Nephron progenitor cell (in vitro differentiated cells): ENCODE data around the gene FBXO31.

ENCODE experiments used
- DNase-seq: peaks from one replicate; pipeline ENCODE4 v3.0.0; 2021
- H3K27ac Mint-ChIP-seq: 2 replicates; pipeline ENCODE4 v1.8.0; 2021; ENCODE audit warnings: mild to moderate bottlenecking, moderate library complexity, mixed read lengths
- H3K27me3 Mint-ChIP-seq: 2 replicates; pipeline ENCODE4 v1.8.0; 2021; ENCODE audit warnings: mild to moderate bottlenecking, low read depth, mixed read lengths; ENCODE audit not compliant: poor library complexity
- H3K36me3 Mint-ChIP-seq: 2 replicates; pipeline ENCODE4 v1.8.0; 2021; ENCODE audit warnings: low read depth, mixed read lengths
- H3K4me1 Mint-ChIP-seq: 2 replicates; pipeline ENCODE4 v1.8.0; 2021; ENCODE audit warnings: mixed read lengths
- H3K4me3 Mint-ChIP-seq: 2 replicates; pipeline ENCODE4 v1.8.0; 2021; ENCODE audit warnings: mild to moderate bottlenecking, moderate library complexity, mixed read lengths
- H3K9me3 Mint-ChIP-seq: 2 replicates; pipeline ENCODE4 v1.8.0; 2021; ENCODE audit warnings: mild to moderate bottlenecking, moderate library complexity, mixed read lengths
- TF ChIP-seq, protein P1 (sequence below): fragments of 200-600 bp; sonication (generic); IDR thresholded peaks from 2 replicates; pipeline ENCODE4 v1.5.0; 2021; ENCODE audit warnings: antibody characterized with exemption

FBXO31 gene

GRCh38 chr16:87303962-87304521, 79.5 kb downstream of the FBXO31 start:
- H3K4me3 Mint-ChIP-seq: no peak overlapping the region
- H3K27me3 Mint-ChIP-seq: no peaks in the 10 kb centered on the region
- peaks cover 11% of the 10 kb centered on the region for H3K9me3 Mint-ChIP-seq
- DNase-seq: no peak
- peaks cover 17% of the 10 kb centered on the region for H3K4me1 Mint-ChIP-seq
- TF ChIP-seq, protein P1, sequence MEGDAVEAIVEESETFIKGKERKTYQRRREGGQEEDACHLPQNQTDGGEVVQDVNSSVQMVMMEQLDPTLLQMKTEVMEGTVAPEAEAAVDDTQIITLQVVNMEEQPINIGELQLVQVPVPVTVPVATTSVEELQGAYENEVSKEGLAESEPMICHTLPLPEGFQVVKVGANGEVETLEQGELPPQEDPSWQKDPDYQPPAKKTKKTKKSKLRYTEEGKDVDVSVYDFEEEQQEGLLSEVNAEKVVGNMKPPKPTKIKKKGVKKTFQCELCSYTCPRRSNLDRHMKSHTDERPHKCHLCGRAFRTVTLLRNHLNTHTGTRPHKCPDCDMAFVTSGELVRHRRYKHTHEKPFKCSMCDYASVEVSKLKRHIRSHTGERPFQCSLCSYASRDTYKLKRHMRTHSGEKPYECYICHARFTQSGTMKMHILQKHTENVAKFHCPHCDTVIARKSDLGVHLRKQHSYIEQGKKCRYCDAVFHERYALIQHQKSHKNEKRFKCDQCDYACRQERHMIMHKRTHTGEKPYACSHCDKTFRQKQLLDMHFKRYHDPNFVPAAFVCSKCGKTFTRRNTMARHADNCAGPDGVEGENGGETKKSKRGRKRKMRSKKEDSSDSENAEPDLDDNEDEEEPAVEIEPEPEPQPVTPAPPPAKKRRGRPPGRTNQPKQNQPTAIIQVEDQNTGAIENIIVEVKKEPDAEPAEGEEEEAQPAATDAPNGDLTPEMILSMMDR: no peak
- no peak overlapping the region for H3K27ac Mint-ChIP-seq
- peaks cover 12% of the 10 kb centered on the region for H3K36me3 Mint-ChIP-seq

DNA sequence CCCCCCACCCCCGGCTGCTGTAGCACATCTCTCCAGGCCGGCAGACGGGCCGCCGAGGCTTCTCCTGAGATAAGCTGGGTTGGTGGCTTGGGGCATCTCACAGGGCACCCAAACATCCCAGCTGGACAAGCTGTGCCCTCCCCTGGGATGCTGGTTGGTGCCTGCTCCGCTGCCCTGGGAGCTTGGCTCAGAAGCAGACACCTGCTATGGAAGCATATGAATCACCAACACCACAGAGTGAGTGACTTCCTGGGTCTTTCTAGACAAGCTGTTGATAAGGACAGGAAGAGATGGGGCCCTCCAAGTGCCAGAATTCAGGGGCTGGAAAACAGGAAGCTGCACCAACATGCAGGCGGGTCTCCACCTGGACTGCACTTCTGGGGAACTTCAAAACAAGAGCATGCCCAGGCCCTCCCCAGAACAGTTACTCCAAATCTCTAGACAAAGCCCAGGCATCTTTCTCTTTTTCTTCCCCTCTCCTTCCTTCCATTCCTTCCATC, 80.1 kb downstream of the FBXO31 start:
- Mint-ChIP-seq H3K27ac (no peak overlapping the region), H3K36me3 (peaks cover 6% of the 10 kb centered on the region), H3K9me3 (peaks cover 6% of the 10 kb centered on the region), H3K4me3 (no peak overlapping the region), H3K27me3 (no peaks in the 10 kb centered on the region), H3K4me1 (peaks cover 20% of the 10 kb centered on the region)
- TF ChIP-seq, protein P1: no peak
- DNase-seq: no peak

DNA sequence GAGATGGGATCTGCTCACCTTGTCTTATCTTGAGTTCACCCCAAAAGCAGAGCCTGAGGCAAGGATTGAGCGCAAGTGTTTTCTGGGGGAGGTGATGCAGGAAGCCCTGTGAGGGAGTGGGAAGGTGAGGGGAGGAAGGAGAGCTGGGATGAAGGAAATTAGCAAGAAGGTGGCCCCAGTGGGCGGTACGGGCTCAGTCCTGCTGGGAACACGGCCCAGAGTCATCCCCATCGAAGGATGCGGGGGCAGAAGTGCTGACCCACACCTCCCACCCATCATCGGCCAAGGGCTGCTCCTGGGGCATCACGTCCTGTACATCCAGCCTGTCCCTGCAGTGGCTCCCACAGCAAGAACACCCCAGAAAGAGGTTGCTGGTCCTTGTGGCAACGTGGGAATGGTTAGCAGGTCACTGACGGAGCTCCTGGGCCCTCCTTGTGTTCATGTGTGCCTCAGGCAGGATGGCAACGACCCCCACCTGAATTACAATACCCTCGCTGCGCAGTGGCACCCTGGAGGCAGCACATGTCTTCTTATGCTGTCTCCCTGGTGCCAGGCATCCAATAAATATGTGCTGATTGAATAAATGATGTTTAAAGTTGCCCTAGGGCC, 84.6 kb downstream of the FBXO31 start:
- Mint-ChIP-seq H3K9me3 (no peaks in the 10 kb centered on the region), H3K36me3 (peaks cover 9% of the 10 kb centered on the region), H3K27ac (no peak overlapping the region), H3K27me3 (peaks cover 4% of the 10 kb centered on the region), H3K4me3 (no peak overlapping the region), H3K4me1 (peaks cover 28% of the 10 kb centered on the region)
- TF ChIP-seq, protein P1: no peak
- no peak for DNase-seq

DNA sequence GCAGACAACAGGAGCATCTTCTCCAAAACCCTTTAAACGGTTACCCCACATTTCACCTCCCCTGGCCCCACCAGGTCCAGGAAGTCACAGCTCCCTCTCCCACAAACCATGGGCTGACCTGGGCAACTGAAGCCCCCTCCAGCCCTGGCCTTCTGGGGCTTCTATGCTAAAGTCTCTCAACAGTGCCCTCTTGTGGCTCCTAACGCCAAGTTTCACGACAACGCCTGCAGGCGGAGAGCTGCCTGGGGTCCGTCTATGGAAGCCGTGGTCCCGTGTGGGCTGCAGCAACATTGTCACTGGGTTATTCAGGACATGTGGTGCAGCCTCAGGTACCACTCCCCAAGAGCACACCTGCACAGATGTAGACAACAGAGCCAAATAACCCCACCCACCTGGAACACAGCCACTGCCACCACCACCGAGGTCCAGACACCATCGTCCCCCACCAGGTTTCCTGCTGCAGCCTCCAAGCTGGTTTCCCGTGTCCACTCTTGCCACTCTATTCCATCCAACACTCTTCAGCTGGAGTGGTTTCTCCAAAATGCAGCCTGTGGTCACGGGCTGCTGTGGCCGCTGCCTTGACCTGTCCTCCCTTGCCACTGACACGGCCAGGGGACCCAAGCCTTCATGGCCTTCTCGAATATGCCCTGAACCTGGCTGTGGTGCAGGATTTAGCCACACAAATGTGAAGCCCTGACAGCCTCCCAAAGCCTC, 85.5 kb downstream of the FBXO31 start:
- H3K4me3 Mint-ChIP-seq: peak overlapping the region; percentile 34
- TF ChIP-seq, protein P1: peak; percentile 60
- peak overlapping the region; percentile 61 for H3K27ac Mint-ChIP-seq
- DNase-seq: peak; percentile 79
- peaks cover 22% of the 10 kb centered on the region for H3K4me1 Mint-ChIP-seq
- H3K9me3 Mint-ChIP-seq: no peaks in the 10 kb centered on the region
- peaks cover 12% of the 10 kb centered on the region for H3K36me3 Mint-ChIP-seq
- H3K27me3 Mint-ChIP-seq: peaks cover 4% of the 10 kb centered on the region

DNA sequence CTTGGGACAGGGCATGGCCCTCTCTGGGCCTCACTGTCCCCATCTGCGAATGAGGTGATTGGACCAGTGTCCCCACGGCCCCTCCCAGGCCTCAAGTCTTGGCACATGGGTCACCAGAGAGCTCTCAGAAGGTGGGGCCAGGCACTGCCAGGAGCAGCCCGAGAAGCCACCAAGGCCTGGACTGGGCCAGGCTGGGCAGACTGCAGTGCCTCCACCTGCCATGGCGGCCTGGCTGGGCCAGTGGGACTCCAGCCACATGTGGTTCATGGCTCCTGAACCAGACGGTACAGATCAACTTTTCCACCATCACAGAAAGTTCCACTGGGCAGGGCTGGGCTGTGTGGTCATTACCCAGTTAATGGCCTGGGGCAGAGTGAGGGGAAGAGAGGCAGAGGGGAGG, 86.2 kb downstream of the FBXO31 start:
- TF ChIP-seq, protein P1: no peak
- Mint-ChIP-seq H3K4me3 (no peak overlapping the region), H3K9me3 (peaks cover 4% of the 10 kb centered on the region), H3K36me3 (peaks cover 17% of the 10 kb centered on the region), H3K27me3 (peaks cover 4% of the 10 kb centered on the region), H3K4me1 (peaks cover 22% of the 10 kb centered on the region), H3K27ac (no peak overlapping the region)
- no peak for DNase-seq
